GM19351 (cell line): ENCODE data around the gene ADGRA3.

ENCODE experiments used
- ATAC-seq: cut with Tn5 transposase; IDR thresholded peaks from one replicate; pipeline ENCODE4 v1.9.1; 2021; ENCODE audit warnings: mild to moderate bottlenecking, moderate library complexity; ENCODE audit not compliant: unreplicated experiment

Gene ADGRA3

GRCh38 chr4:22514001-22514400, 1.9 kb downstream of the ADGRA3 start:
- no peak for ATAC-seq

- no peak for ATAC-seq
Measured at GRCh38 chr4:22512306-22512705, 3.6 kb downstream of the ADGRA3 start.

DNA sequence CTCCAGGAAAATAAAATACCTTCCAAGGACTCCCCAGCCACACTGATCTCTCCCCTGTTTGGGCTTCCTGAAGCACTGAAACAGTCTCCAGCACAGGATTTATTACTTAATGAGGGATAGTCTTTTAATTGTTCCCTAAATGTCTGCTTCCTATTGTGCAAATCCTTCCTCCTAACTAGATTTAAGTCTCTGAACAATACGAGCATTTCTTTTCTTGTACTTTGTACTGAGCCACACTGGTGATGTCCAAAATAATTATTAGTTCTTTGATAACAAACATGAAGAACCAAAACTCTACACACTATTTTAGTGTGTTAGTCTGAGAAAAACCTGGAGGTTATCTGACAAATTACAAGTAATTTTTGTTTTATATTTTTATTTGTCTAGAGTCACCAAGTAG, 5.1 kb downstream of the ADGRA3 start:
- no peak for ATAC-seq

DNA sequence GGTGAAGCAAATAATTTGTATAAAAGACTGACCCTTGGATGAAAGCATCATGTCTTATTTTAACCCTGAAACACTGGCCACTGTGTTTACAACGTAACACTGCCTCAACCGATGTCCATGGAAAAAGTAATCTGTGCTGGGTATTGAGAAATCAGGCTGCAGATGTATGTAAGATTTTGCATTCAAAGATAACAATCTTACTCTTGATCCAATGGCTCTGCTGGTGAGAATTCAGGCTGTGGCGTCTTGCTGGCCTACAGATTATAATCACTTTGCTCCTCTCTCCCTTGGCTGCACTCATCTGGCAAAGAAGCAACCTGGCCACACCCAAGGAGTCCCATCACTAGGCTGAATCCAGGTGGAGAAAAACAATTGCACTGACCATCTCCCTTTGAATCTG, 7.5 kb downstream of the ADGRA3 start:
- no peak for ATAC-seq

DNA sequence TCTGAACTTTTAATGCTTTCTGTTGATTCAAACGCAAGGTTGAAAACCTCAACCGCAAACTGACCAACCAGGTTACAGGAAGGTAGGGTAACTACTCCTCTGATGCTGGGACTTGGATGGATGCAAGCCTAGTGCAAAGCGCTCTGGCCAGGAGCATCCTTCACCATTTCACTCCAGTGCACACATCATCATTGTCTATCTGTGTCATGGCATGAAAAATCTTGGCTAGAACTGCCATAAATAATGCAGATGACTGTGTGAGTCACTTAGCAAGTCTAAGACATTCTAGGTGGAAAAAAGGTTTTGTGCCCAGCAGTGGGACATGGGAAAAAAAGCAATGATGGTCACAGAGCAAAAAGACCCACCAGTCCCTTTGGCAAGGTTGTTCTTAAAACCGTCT, 10.9 kb downstream of the ADGRA3 start:
- no peak for ATAC-seq

- no peak for ATAC-seq
Measured at GRCh38 chr4:22504447-22504846, 11.4 kb downstream of the ADGRA3 start.

- no peak for ATAC-seq
Measured at GRCh38 chr4:22502895-22503814, 12.7 kb downstream of the ADGRA3 start.

DNA sequence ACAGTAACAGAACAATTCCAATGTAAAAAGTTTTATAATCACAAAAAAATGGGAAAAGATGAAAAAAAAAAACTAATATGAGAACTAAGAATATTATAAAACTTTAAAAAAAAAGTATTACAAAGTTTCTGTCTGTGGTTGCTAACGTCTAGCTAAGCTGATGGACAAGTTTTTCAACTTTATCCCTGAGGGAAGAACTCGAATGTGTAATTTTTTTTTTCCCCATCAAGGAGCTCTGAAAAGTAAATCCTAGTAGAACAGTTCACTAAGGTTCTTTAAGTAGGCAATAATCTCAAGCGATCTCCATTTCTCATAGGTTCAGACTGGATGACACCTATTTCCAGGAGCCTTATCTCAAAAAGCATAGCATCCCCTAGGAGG, 14.2 kb downstream of the ADGRA3 start:
- no peak for ATAC-seq

DNA sequence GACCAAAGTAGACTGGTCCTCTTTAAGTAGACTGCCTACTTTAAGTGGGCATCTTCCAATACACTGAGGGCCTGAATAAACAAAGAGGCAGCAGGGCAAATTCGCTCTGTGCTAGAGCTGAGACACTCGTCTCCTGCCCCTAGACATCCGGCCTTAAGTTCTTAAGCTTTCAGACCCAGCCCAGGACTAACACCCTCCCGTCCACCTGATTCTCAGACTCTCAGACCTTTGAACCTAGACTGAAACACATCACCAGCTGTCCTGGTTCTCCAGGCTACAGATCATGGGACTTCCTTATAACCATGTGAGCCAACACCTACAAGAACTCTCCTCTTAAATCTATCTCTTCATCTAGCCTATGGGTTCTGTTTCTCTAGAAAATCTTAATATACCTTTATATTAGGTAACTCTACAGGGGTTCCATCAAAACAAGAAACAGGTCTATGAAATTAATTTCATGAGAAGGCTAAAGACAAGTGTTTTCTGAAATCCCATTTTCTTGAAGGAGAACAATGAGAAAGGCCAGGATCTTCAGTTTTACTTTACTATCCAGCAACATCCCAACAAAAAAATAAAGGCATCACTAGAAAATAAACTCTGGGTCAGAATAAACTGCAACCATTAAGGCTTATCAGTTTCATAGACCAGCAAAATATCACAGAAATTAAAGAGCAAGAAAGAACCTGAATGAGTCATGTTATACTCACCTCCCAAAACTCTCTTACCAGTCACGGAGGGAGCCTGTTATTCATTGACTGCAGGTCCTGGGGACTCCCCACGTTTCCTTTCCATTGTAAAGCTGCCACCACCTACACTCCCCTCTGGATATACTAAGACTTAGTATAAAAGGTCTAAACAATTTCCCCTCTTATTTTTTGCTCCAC, 14.8 kb downstream of the ADGRA3 start:
- no peak for ATAC-seq

GRCh38 chr4:22500128-22500611, 15.7 kb downstream of the ADGRA3 start:
- no peak for ATAC-seq

DNA sequence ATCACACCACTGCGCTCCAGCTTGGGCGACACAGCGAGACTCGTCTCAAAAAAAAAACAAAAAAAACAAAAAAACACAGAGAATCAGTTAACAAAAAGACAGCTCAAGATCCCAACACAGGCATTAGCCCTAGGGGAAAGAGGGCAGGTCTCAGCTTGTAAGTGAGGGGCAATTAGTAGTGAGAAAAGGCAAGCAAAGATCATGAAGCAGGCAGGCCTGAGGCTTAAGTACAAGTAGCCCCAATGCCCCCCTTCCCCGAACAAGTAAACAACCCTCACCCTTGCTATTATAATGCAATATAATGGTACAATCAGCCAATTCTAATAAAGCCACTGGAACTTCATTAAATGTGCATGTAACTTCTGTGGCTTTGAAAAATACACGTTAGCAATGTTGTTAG, 17.0 kb downstream of the ADGRA3 start:
- ATAC-seq: no peak

GRCh38 chr4:22496165-22496813, 19.6 kb downstream of the ADGRA3 start:
- no peak for ATAC-seq

- ATAC-seq: no peak
Measured at GRCh38 chr4:22493523-22493922, 22.3 kb downstream of the ADGRA3 start.

DNA sequence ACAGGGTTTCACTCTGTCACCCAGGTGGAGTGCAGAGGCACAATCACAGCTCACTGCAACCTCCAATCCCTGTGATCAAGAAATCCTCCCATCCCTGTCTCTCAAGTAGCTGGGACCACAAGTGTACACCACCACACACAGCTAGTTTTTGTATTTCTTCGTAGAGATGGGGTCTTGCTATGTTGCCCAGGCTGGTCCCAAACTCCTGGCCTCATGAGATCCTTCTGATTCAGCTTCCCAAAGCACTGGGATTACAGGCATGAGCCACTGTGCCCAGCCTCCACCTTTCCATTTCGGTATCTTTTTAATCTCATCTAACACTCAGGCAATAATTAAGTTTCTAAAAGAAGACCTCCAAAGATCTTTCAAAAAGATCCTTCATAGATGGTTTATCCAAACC, 22.9 kb downstream of the ADGRA3 start:
- no peak for ATAC-seq

DNA sequence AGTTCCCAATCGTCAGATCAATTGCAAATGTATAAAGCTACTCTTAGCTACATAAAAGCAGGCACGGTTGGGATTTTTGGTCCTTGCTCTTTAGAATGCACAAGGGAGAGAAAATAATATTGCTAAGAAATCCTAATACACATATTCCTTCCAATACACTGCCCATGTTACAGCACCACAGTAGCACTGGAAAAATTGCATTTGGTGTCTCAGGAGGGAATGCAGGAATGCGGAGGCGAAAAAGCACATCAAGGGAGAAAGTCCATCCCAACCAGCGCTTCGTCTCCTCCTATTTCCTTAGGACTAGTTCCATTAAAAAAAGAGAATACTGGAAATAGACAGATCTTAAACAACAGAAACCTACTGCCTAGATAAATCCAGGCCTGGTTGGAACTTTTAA, 23.9 kb downstream of the ADGRA3 start:
- no peak for ATAC-seq

- ATAC-seq: no peak
Measured at GRCh38 chr4:22490718-22491315, 25.0 kb downstream of the ADGRA3 start.

DNA sequence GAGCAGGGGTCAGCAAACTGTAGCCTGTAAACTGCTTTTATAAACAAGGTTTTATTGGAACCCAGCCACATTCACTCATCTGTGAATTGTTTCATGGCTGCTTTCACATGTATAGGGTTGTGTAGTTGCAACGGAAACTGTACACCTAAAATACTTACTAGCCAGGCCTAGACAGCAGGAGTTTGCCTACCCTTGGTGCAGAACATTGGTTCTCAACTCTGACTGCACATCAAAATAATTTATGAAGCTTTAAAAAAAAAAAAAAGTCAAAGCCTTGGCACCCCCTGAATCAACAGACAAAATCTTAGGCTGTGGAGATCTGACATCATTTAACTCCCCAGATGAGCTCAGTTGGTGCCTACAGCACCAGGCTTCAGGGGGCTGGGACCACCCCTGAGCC, 27.8 kb downstream of the ADGRA3 start:
- ATAC-seq: no peak

GRCh38 chr4:22487328-22487727, 28.5 kb downstream of the ADGRA3 start:
- no peak for ATAC-seq

GRCh38 chr4:22486276-22486675, 29.6 kb downstream of the ADGRA3 start:
- no peak for ATAC-seq

- ATAC-seq: no peak
Measured at GRCh38 chr4:22485737-22486136, 30.1 kb downstream of the ADGRA3 start.

DNA sequence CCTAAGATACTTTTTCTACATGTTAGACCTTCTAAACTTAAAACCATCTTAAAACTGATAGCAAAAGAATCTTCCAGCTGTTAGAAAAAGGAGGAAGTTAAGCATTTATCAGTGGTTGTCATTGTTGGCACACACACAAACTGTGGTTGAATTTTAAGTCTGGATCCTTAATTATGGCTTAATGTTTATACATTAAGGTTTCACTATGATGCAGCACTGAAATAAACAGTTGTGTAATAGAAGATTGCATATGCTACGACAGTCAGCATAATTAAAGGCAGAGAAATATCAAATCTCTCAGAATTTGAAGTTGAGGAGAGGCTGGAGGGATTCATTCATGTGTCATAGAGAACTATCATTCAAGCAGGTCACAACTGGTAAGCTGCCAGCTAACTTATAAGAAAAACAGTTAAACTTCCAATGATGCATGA, 32.3 kb downstream of the ADGRA3 start:
- no peak for ATAC-seq
